Nephron (organoid): ENCODE data around the gene SYTL4.
"Not testable (repeated sequence)": the region's sequence is repeated elsewhere in the genome, so short reads cannot be mapped to it uniquely, and the experiment has no call there.

Experiments
- H3K27ac Mint-ChIP-seq, 3 experiments: 2 replicates each; pipeline ENCODE4 v1.8.0; 2020; ENCODE audit warnings: mixed read lengths in 3 of 3, mild to moderate bottlenecking in 2 of 3, moderate library complexity in 1 of 3
- H3K27me3 Mint-ChIP-seq: 2 replicates; pipeline ENCODE4 v1.8.0; 2021; ENCODE audit warnings: low read depth, mild to moderate bottlenecking, moderate library complexity, mixed read lengths
- H3K36me3 Mint-ChIP-seq: 2 replicates; pipeline ENCODE4 v1.8.0; 2020; ENCODE audit warnings: low read depth, mixed read lengths
- H3K4me1 Mint-ChIP-seq: 2 replicates; pipeline ENCODE4 v1.8.0; 2020; ENCODE audit warnings: mixed read lengths
- H3K4me3 Mint-ChIP-seq, 3 experiments: 2 replicates each; pipeline ENCODE4 v1.8.0; 2020; ENCODE audit warnings: mild to moderate bottlenecking in 3 of 3, mixed read lengths in 3 of 3, moderate library complexity in 2 of 3
- H3K9me3 Mint-ChIP-seq: 2 replicates; pipeline ENCODE4 v1.8.0; 2020; ENCODE audit warnings: mixed read lengths
- TF ChIP-seq, protein P1 (sequence below), 3 experiments: fragments of 200-600 bp; sonication (generic); IDR thresholded peaks; one replicate each; pipeline ENCODE4 v1.5.0; 2021; ENCODE audit warnings: antibody characterized with exemption in 3 of 3; ENCODE audit not compliant: unreplicated experiment in 3 of 3

The SYTL4 gene

DNA sequence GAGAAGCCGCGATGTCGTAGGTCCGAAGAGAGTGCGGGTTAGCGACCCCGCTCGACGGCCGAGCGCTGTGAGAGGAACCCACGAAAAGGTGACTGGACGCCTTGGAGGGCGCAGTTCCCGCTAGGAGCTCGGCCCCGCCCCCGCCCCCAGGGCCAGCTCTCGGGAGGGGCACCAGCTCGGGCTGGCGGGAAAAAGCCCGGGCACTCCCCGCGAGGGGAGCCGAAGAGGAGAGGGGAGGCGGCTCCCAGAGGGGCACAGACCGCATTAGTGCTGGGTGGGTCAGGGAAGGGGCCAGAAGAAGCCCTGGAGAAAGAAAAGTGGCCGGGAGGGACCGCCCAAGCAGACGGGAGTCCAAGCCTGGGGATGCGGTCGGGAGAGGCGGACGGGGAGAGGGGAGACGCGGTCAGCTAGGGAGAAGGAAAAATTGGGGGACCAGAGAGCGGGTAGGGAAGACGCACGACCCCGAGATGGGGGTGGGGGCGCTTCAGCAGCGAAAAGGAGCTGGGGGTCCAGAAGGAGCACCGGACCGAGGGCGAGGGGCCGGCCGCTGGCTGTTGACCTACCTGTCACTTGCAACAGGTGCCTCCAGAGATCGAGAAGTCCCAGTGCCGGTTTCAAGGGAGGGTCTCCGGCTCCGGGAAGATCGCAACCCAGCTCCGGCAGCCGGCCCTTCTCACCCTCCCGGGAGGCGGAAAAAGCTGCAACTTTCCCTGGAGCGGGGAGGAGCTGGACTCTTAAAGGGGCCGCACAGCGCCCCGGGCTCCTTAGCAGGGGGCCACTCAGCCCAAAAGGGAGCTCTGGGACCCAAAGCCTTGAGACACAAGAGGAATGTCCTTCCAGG, at the start of gene SYTL4:
Gene SYTL4, minus strand, starts transcription at position 681 of the 841 bp plus-strand sequence. CDS start 30,084 bp downstream, outside the sequence.
- Mint-ChIP-seq H3K27me3 (peaks cover 15% of the 10 kb centered on the region), H3K27ac (peak within 1 kb of the TSS in 1 of 3 experiments; percentile 56), H3K36me3 (no peaks in the 10 kb centered on the region), H3K4me1 (no peaks in the 10 kb centered on the region), H3K9me3 (peaks cover 15% of the 10 kb centered on the region), H3K4me3 (peak within 1 kb of the TSS; percentile 80 to 88 (median 82))
- TF ChIP-seq, protein P1, sequence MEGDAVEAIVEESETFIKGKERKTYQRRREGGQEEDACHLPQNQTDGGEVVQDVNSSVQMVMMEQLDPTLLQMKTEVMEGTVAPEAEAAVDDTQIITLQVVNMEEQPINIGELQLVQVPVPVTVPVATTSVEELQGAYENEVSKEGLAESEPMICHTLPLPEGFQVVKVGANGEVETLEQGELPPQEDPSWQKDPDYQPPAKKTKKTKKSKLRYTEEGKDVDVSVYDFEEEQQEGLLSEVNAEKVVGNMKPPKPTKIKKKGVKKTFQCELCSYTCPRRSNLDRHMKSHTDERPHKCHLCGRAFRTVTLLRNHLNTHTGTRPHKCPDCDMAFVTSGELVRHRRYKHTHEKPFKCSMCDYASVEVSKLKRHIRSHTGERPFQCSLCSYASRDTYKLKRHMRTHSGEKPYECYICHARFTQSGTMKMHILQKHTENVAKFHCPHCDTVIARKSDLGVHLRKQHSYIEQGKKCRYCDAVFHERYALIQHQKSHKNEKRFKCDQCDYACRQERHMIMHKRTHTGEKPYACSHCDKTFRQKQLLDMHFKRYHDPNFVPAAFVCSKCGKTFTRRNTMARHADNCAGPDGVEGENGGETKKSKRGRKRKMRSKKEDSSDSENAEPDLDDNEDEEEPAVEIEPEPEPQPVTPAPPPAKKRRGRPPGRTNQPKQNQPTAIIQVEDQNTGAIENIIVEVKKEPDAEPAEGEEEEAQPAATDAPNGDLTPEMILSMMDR (IDR thresholded peaks at IDR 0.05; ENCODE audit: unreplicated experiment in 3 of 3) = no peak

DNA sequence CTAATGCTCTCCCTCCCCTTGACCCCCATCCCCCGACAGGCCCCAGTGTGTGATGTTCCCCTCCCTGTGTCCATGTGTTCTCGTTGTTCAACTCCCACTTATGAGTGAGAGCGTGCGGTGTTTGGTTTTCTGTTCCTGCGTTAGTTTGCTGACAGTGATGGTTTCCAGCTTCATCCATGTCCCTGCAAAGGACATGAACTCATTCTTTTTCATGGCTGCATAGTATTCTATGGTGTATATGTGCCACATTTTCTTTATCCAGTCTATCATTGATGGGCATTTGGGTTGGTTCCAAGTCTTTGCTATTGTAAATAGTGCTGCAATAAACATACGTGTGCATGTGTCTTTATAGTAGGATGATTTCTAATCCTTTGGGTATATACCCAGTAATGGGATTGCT, 37.5 kb upstream of the SYTL4 start:
- not testable (repeated sequence) for H3K4me3 Mint-ChIP-seq, H3K36me3 Mint-ChIP-seq, H3K4me1 Mint-ChIP-seq, H3K27ac Mint-ChIP-seq, H3K27me3 Mint-ChIP-seq
- H3K9me3 Mint-ChIP-seq = peaks cover 12% of the 10 kb centered on the region

DNA sequence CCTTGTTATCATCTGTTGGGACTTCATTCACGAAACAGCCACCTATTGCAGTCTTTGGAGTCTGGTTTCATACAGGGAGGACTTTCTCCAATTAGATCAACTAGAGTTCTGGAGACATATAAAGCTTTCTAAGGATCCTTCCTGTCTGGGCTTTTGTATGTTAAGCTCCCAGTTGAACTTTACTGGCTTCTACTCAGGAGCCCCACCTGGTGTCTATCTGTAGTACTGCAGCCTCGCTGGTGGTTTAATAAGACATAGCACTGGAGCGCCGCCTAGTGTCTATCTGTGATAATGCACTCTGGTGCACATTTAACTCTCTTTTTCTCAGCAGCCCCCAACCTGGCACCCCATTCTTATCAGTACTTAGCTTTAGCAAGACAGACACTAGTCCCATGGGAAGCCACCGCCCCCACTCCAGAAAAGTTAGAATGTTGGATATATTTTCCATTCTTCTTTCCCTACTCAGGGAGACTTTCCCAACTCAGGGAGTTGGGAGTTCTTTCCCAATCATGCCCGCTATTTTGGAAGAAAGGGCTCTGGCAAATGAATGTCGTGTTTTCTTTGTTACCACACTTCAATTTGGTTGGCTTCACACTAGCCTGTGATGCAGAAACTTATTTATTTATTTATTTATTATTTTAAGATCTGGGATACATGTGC, 36.9 kb upstream of the SYTL4 start:
- TF ChIP-seq, protein P1 (IDR thresholded peaks at IDR 0.05; ENCODE audit: unreplicated experiment in 3 of 3) = peak; percentile 98 to 99 (median 99)
- H3K27me3 Mint-ChIP-seq = peaks cover 6% of the 10 kb centered on the region
- no peak overlapping the region for H3K4me3 Mint-ChIP-seq
- H3K27ac Mint-ChIP-seq = no peak overlapping the region
- H3K4me1 Mint-ChIP-seq = no peaks in the 10 kb centered on the region
- peaks cover 12% of the 10 kb centered on the region for H3K9me3 Mint-ChIP-seq
- H3K36me3 Mint-ChIP-seq = no peaks in the 10 kb centered on the region

DNA sequence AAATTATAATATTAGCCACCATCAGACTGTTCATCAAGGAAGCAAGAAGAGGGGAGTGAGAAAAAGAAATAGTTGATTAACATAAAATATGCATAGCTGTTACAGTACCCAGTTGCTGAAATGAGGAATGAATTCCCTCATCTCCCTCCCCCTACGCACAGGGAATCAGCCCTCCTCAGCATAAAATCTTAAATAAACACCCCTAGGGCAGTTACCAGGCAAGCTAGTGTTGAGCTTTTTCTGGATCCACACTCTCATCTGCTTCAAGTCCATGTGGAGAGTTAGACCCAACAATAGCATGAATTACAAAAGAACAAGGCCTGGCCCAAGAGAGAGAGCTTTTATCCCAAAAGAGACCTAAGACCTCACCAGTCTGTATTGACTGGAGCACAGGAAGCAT, 19.0 kb upstream of the SYTL4 start:
- TF ChIP-seq, protein P1 (IDR thresholded peaks at IDR 0.05; ENCODE audit: unreplicated experiment in 3 of 3) = no peak
- peaks cover 13% of the 10 kb centered on the region for H3K4me1 Mint-ChIP-seq
- H3K9me3 Mint-ChIP-seq = no peaks in the 10 kb centered on the region
- no peak overlapping the region for H3K4me3 Mint-ChIP-seq
- H3K27ac Mint-ChIP-seq = peak overlapping the region; percentile 31 to 85 (median 78)
- no peaks in the 10 kb centered on the region for H3K36me3 Mint-ChIP-seq
- H3K27me3 Mint-ChIP-seq = peaks cover 6% of the 10 kb centered on the region

DNA sequence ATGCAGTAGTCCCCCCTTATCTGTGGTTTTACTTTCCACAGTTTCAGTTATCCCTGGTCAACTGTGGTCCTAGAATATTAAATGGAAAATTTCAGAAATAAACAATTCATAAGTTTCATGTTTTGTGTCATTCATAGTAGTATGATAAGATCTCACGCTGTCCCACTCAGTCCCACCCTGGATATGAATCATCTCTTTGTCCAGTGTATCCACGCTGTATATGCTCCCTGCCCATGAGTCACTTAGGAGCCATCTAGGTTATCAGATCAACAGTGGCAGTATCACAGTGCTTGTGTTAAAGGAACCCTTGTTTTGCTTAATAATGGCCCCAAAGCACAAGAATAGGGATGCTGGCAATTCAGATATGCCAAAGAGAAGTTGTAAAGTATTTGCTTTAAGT, 16.2 kb upstream of the SYTL4 start:
- peaks cover 6% of the 10 kb centered on the region for H3K27me3 Mint-ChIP-seq
- H3K9me3 Mint-ChIP-seq = peaks cover 2% of the 10 kb centered on the region
- peak overlapping the region in 2 of 3 experiments; percentile 3 to 19 for H3K27ac Mint-ChIP-seq
- no peaks in the 10 kb centered on the region for H3K36me3 Mint-ChIP-seq
- no peak overlapping the region for H3K4me3 Mint-ChIP-seq
- TF ChIP-seq, protein P1 (IDR thresholded peaks at IDR 0.05; ENCODE audit: unreplicated experiment in 3 of 3) = no peak
- H3K4me1 Mint-ChIP-seq = peaks cover 28% of the 10 kb centered on the region

DNA sequence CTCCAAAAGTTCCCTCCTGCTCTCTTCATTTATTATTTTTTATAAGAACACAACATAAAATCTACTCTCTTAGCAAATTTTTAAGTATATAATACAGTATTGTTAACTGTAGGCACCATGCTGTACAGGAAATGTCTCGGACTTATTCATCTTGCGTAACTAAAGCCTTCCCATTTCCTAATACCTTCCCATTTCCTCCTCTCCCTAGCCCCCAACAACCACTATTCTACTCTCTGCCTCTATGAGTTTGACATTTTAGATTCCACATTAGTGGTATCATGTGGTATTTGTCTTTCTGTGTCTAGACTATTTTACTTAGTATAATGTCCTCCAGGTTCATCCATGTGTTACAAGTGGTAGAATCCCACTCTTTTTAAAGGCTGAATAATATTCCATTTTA, 15.8 kb upstream of the SYTL4 start:
- peaks cover 2% of the 10 kb centered on the region for H3K9me3 Mint-ChIP-seq
- H3K36me3 Mint-ChIP-seq = no peaks in the 10 kb centered on the region
- no peak overlapping the region for H3K4me3 Mint-ChIP-seq
- H3K27ac Mint-ChIP-seq = peak overlapping the region in 2 of 3 experiments; percentile 3 to 19
- peaks cover 28% of the 10 kb centered on the region for H3K4me1 Mint-ChIP-seq
- peaks cover 3% of the 10 kb centered on the region for H3K27me3 Mint-ChIP-seq
- TF ChIP-seq, protein P1 (IDR thresholded peaks at IDR 0.05; ENCODE audit: unreplicated experiment in 3 of 3) = no peak
